GM23338 (cell line): ENCODE results near the gene DOCK2. TPM values are rescaled to one million over a fixed set of nuclear protein-coding genes. Genes with fewer than 3 reads are reported as not detected.

Experiments
- ATAC-seq: fragments of 200-7000 bp; cut with Tn5 transposase; 3 replicates; pipeline ENCODE4 v1.9.1; 2020
- DNase-seq: peaks from one replicate; pipeline ENCODE4 v3.0.0-alpha.2; 2015; ENCODE audit warnings: low spot score
- H2AFZ ChIP-seq: fragments of 200-600 bp; sonication (generic); 2 replicates; pipeline ENCODE4 v1.8.0; 2016; ENCODE audit warnings: antibody characterized with exemption, mild to moderate bottlenecking, moderate library complexity
- H3F3A ChIP-seq: fragments of 200-600 bp; sonication (generic); replicated peaks from 2 replicates; pipeline ENCODE4 v1.8.0; 2017; ENCODE audit warnings: antibody characterized with exemption, mixed run types, low read depth
- H3K27ac ChIP-seq: fragments of 200-600 bp; sonication (generic); 2 replicates; pipeline ENCODE4 v1.6.1; 2016; ENCODE audit warnings: low read depth
- H3K27me3 ChIP-seq: fragments of 200-600 bp; sonication (generic); 2 replicates; pipeline ENCODE4 v1.8.0; 2016; ENCODE audit warnings: mild to moderate bottlenecking, mixed run types, moderate library complexity; ENCODE audit not compliant: insufficient read depth
- H3K36me3 ChIP-seq: fragments of 200-600 bp; sonication (generic); 2 replicates; pipeline ENCODE4 v1.8.0; 2016; ENCODE audit warnings: mild to moderate bottlenecking; ENCODE audit not compliant: insufficient read depth
- H3K4me1 ChIP-seq: fragments of 200-600 bp; sonication (generic); 2 replicates; pipeline ENCODE4 v1.8.0; 2016; ENCODE audit warnings: mild to moderate bottlenecking, moderate library complexity; ENCODE audit not compliant: insufficient read depth
- H3K4me2 ChIP-seq: fragments of 200-600 bp; sonication (generic); 2 replicates; pipeline ENCODE4 v1.7.1; 2017; ENCODE audit warnings: mixed run types
- H3K4me3 ChIP-seq: fragments of 200-600 bp; sonication (generic); 2 replicates; pipeline ENCODE4 v1.6.1; 2016; ENCODE audit warnings: mixed run types
- H3K79me2 ChIP-seq: fragments of 200-600 bp; sonication (generic); replicated peaks from 2 replicates; pipeline ENCODE4 v1.8.0; 2017; ENCODE audit warnings: mild to moderate bottlenecking; ENCODE audit not compliant: insufficient read depth
- H3K9me2 ChIP-seq: fragments of 200-600 bp; sonication (generic); 2 replicates; pipeline ENCODE4 v1.8.0; 2017; ENCODE audit not compliant: insufficient read depth
- H4K20me1 ChIP-seq: fragments of 200-600 bp; sonication (generic); replicated peaks from 2 replicates; pipeline ENCODE4 v1.8.0; 2017; ENCODE audit warnings: mild to moderate bottlenecking; ENCODE audit not compliant: insufficient read depth
- H3K27ac Mint-ChIP-seq: 2 replicates; pipeline ENCODE4 v1.8.0; 2020; ENCODE audit warnings: inconsistent platforms, mild to moderate bottlenecking, moderate library complexity, mixed read lengths
- H3K27me3 Mint-ChIP-seq: 3 replicates; pipeline ENCODE4 v1.8.0; 2022; ENCODE audit warnings: low read depth, mild to moderate bottlenecking, moderate library complexity, mixed read lengths, inconsistent platforms; ENCODE audit not compliant: insufficient read depth, poor library complexity
- H3K36me3 Mint-ChIP-seq: 3 replicates; pipeline ENCODE4 v1.8.0; 2021; ENCODE audit warnings: low read depth, mild to moderate bottlenecking, inconsistent platforms, moderate library complexity, mixed read lengths
- H3K4me1 Mint-ChIP-seq: 3 replicates; pipeline ENCODE4 v1.8.0; 2020; ENCODE audit warnings: mild to moderate bottlenecking, inconsistent platforms, mixed read lengths
- H3K4me3 Mint-ChIP-seq: 3 replicates; pipeline ENCODE4 v1.8.0; 2021; ENCODE audit warnings: moderate library complexity, mild to moderate bottlenecking, inconsistent platforms, mixed read lengths
- H3K9me3 Mint-ChIP-seq: 3 replicates; pipeline ENCODE4 v1.8.0; 2020; ENCODE audit warnings: moderate library complexity, mild to moderate bottlenecking, inconsistent platforms, mixed read lengths
- CREB1 ChIP-seq: fragments of 250-450 bp; sonication (Bioruptor Pico); IDR thresholded peaks from 2 replicates; pipeline ENCODE4 v1.5.0; 2020; ENCODE audit warnings: low read depth, mild to moderate bottlenecking, moderate library complexity
- CTCF ChIP-seq, 2 experiments: fragments of 200-600 bp in 1 of 2; sonication (generic) in 1 of 2; conservative IDR thresholded peaks; 2 replicates each; pipeline versions ENCODE4 v1.5.1 to v1.6.1; 2016 to 2017; ENCODE audit warnings: antibody characterized with exemption in 2 of 2, low read depth in 2 of 2, mild to moderate bottlenecking in 2 of 2, moderate library complexity in 1 of 2
- ETS1 ChIP-seq: IDR thresholded peaks from 2 replicates; pipeline ENCODE4 v1.6.1; 2016; ENCODE audit warnings: antibody characterized with exemption
- EZH2 ChIP-seq: fragments of 200-600 bp; sonication (generic); IDR thresholded peaks from one replicate; pipeline ENCODE4 v1.8.0; 2017; ENCODE audit warnings: antibody characterized with exemption, mild to moderate bottlenecking, low read depth; ENCODE audit not compliant: unreplicated experiment
- EZH2phosphoT487 ChIP-seq: fragments of 200-600 bp; sonication (generic); IDR thresholded peaks from one replicate; pipeline ENCODE4 v1.8.1; 2018; ENCODE audit warnings: antibody characterized with exemption; ENCODE audit not compliant: unreplicated experiment
- JUNB ChIP-seq: IDR thresholded peaks from one replicate; pipeline ENCODE4 v1.6.1; 2016; ENCODE audit warnings: antibody characterized with exemption; ENCODE audit not compliant: unreplicated experiment
- NANOG ChIP-seq: IDR thresholded peaks from 2 replicates; pipeline ENCODE4 v1.6.1; 2016; ENCODE audit warnings: antibody characterized with exemption, borderline replicate concordance
- POLR2AphosphoS5 ChIP-seq: IDR thresholded peaks from 2 replicates; pipeline ENCODE4 v1.6.1; 2016; ENCODE audit warnings: antibody characterized with exemption, low read depth
- REST ChIP-seq: IDR thresholded peaks from one replicate; pipeline ENCODE4 v1.6.1; 2018; ENCODE audit warnings: antibody characterized with exemption; ENCODE audit not compliant: unreplicated experiment
- STAT1 ChIP-seq: IDR thresholded peaks from one replicate; pipeline ENCODE4 v1.6.1; 2016; ENCODE audit warnings: antibody characterized with exemption; ENCODE audit not compliant: unreplicated experiment
- ZNF114 ChIP-seq: fragments of 250-450 bp; sonication (Bioruptor Pico); IDR thresholded peaks from 2 replicates; pipeline ENCODE4 v1.5.0; 2020; ENCODE audit warnings: mild to moderate bottlenecking, moderate library complexity
- ZNF331 ChIP-seq: fragments of 250-450 bp; sonication (Bioruptor Pico); IDR thresholded peaks from 2 replicates; pipeline ENCODE4 v1.5.0; 2020; ENCODE audit warnings: low read depth, mild to moderate bottlenecking, moderate library complexity
- ZNF462 ChIP-seq: fragments of 250-450 bp; sonication (Bioruptor Pico); IDR thresholded peaks from 2 replicates; pipeline ENCODE4 v1.5.0; 2020; ENCODE audit warnings: mild to moderate bottlenecking, moderate library complexity
- polyA plus RNA-seq: library from polyadenylated mRNA; unstranded; fragments of >200 nt; fragmentation: Nextera tagmentation; extraction: Ambion mirVana; gene quantifications from 2 replicates; pipeline ENCODE4 v1.2.1, GENCODE V29; 2016
- total RNA-seq: library from RNA; depleted of rRNA; stranded (reverse); fragments of >200 nt; shearing (Covaris generic); gene quantifications from 2 replicates; pipeline ENCODE4 v1.2.3, GENCODE V29; 2014

DOCK2 gene
- total and polyA plus RNA-seq, 2 experiments from 2014 or later: 3.7 to 9.4 TPM

GRCh38 chr5:170121321-170121720 is 484.2 kb downstream of the DOCK2 start:
- Histone ChIP-seq H3K27ac (no peak overlapping the region), H3K79me2 (no peaks in the 10 kb centered on the region), H3K4me1 (no peaks in the 10 kb centered on the region), H2AFZ (no peak overlapping the region), H3K9me2 (0 out of 2 replicates have a peak, but pooled peaks cover 9% of the 10 kb centered on the region), H3K4me3 (no peak overlapping the region), H3K27me3 (no peaks in the 10 kb centered on the region), H3F3A (no peaks in the 10 kb centered on the region), H3K36me3 (no peaks in the 10 kb centered on the region), H4K20me1 (no peaks in the 10 kb centered on the region), H3K4me2 (no peak overlapping the region)
- TF ChIP-seq STAT1 (no peak), JUNB (no peak), EZH2phosphoT487 (no peak), REST (no peak), ZNF114 (no peak), NANOG (no peak), CREB1 (CRISPR knock-in tag) (no peak), ZNF462 (CRISPR knock-in tag) (no peak), ETS1 (no peak), POLR2AphosphoS5 (no peak), ZNF331 (CRISPR knock-in tag) (no peak), EZH2 (no peak), CTCF (conservative IDR thresholded peaks at IDR 0.05; ENCODE audit: low read depth in 2 of 2) (no peak)
- Mint-ChIP-seq H3K36me3 (no peaks in the 10 kb centered on the region), H3K4me1 (peaks cover 6% of the 10 kb centered on the region), H3K27me3 (peaks cover 3% of the 10 kb centered on the region), H3K9me3 (peaks cover 5% of the 10 kb centered on the region; the same call in 2 of the 3 replicates), H3K27ac (no peak overlapping the region), H3K4me3 (no peak overlapping the region)
- ATAC-seq (no peak), DNase-seq (no peak)
